HG03432 (cell line): ENCODE results near the gene MYOD1.

ENCODE experiments used
- ATAC-seq: cut with Tn5 transposase; IDR thresholded peaks from one replicate; pipeline ENCODE4 v1.9.1; 2021; ENCODE audit warnings: mild to moderate bottlenecking, moderate library complexity; ENCODE audit not compliant: unreplicated experiment

MYOD1 gene

GRCh38 chr11:17700991-17701390 is 18.4 kb upstream of the MYOD1 start:
- no peak for ATAC-seq

DNA sequence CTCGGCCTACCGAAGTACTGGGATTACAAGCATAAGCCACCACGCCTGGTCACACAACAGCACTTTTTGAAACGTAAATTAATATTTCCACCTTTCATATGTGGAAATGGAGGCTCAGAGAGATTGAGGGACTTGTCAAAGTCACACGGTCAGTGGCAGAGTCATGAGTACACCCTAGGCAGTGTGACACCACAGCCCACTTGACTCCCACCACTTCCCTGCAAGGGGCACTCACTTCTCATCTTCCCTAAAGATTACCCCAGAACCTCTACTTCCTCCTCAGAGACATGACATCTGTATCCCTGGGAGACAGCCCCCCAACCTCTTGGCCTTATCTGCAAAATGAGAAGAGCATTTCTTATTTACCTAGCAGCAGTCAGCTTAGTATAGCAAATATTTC is 16.5 kb upstream of the MYOD1 start:
- no peak for ATAC-seq

GRCh38 chr11:17703951-17704350 is 15.4 kb upstream of the MYOD1 start:
- no peak for ATAC-seq

DNA sequence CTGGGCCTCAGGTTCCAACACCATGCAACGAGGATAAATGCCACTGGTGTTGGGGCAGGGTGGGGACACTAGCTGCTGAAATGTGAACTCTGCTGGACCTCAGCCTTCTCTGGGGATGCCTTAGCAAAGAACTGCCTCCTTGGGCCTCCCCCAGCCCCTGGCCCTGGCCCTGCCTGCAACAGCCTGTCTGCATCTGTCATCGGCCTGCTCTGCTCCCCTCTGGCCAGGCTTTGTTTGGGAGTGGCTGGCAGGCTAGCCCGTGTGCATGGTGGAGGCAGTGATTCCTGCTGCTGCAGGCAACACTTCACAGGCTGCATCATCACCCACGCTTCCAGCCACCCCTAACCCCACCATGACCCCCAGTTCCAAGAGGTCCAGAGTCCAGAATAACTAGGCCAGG is 11.5 kb upstream of the MYOD1 start:
- no peak for ATAC-seq

DNA sequence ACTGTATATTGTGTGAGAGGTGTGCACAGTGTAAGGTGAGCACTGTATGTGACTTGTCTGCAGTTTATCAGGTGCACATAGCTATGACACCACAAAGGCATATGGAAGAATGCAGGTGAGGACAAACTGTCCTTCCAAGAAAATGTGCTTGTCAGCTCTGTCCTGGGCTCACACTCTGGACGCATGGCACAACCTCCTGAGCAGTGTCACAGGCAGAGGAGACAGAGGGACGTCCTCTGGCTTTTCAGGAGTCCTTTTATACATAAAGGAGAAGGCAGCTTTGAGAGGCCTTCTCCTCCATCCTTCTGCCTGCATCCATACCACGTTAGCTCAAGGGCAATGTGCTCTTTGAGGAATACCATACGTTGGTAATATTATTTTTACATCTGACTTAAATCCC is 7.5 kb upstream of the MYOD1 start:
- ATAC-seq: no peak

DNA sequence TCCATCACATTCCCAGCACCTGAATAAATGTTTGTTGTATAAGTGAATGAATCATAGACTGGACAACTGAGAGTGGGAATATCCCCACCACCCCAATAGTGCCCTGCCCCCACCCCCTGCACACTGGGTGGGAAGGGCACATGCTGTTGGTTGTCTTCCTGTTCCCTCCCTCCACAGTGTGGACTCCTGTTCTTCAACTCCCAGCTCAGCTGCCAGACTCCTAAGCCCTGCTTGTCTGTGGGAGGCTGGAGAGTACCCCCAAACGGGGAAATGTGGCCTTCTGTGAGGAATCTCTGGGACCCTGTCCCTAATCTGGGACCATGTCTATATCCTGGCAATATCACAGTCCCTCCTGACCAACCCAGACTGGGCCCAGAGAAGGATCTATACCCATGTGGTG is 5.5 kb upstream of the MYOD1 start:
- no peak for ATAC-seq

DNA sequence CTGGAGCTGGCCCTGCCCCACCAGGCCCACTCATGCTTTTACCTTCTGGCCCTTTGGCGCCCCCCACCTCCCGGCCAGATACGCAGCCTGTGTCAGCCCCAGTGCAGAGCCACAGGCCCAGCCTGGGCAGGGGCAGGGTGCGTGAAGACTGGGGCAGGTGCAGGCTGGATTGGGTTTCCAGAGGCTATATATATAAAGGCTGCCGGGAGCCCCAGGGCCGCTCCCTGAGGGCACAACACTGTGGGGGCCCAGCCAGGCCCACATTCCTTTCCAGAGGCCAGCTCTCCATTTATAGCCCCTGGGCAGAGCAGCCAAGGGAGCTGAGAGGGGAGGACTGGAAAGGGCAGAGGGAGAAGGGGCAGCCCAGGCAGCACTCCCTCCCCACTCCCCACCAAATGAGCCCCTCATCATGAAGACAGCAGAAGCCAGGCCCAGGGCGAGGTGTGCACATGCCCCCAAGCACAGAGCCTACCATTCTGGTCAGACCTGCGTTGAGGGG is 5.0 kb upstream of the MYOD1 start:
- ATAC-seq: no peak

GRCh38 chr11:17714870-17715269 is 4.5 kb upstream of the MYOD1 start:
- ATAC-seq: no peak

GRCh38 chr11:17716807-17717206 is 2.6 kb upstream of the MYOD1 start:
- no peak for ATAC-seq

- ATAC-seq: no peak
These were observed 1.4 kb upstream of the MYOD1 start for GRCh38 chr11:17718015-17718414.

GRCh38 chr11:17718510-17718962 is 835 bp upstream of the MYOD1 start:
- ATAC-seq: no peak

DNA sequence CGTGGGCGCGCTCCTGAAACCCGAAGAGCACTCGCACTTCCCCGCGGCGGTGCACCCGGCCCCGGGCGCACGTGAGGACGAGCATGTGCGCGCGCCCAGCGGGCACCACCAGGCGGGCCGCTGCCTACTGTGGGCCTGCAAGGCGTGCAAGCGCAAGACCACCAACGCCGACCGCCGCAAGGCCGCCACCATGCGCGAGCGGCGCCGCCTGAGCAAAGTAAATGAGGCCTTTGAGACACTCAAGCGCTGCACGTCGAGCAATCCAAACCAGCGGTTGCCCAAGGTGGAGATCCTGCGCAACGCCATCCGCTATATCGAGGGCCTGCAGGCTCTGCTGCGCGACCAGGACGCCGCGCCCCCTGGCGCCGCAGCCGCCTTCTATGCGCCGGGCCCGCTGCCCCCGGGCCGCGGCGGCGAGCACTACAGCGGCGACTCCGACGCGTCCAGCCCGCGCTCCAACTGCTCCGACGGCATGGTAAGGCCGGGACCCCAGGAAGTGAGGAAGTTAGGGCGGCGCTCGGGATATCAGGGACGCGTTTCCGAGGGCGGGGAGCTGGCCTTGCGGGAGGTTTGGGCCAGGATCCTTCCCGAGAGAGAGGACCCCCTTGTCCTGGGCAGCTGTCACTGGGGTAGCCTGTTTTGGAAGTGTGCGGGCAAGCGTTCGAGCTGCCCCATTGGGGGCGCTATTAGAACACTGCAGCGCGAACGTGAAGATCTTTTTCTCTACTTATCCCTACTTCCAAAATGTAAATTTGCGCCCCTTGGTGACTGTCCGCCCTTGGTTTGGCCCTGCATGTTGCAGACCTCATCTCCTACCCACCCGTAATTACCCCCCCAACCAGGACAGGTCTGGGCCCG is 796 bp downstream of the MYOD1 start:
- ATAC-seq: no peak

DNA sequence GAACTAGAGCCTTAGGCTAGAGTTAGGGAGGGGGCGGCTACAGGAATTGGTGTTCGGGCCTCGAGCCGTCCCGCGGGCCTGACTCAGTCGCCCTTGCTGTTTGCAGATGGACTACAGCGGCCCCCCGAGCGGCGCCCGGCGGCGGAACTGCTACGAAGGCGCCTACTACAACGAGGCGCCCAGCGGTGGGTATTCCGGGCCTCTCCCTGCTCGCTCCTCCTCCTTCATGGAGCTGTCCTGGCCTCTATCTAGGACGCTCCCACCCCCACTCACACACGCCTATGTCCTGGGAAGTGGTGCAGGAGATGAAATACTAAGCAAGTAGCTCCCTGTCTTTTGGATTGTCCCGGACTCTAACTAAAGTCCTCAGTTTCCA is 1.4 kb downstream of the MYOD1 start:
- ATAC-seq: no peak

- no peak for ATAC-seq
These were observed 2.0 kb downstream of the MYOD1 start for GRCh38 chr11:17721242-17721999.

GRCh38 chr11:17722000-17722643 is 2.8 kb downstream of the MYOD1 start:
- no peak for ATAC-seq

DNA sequence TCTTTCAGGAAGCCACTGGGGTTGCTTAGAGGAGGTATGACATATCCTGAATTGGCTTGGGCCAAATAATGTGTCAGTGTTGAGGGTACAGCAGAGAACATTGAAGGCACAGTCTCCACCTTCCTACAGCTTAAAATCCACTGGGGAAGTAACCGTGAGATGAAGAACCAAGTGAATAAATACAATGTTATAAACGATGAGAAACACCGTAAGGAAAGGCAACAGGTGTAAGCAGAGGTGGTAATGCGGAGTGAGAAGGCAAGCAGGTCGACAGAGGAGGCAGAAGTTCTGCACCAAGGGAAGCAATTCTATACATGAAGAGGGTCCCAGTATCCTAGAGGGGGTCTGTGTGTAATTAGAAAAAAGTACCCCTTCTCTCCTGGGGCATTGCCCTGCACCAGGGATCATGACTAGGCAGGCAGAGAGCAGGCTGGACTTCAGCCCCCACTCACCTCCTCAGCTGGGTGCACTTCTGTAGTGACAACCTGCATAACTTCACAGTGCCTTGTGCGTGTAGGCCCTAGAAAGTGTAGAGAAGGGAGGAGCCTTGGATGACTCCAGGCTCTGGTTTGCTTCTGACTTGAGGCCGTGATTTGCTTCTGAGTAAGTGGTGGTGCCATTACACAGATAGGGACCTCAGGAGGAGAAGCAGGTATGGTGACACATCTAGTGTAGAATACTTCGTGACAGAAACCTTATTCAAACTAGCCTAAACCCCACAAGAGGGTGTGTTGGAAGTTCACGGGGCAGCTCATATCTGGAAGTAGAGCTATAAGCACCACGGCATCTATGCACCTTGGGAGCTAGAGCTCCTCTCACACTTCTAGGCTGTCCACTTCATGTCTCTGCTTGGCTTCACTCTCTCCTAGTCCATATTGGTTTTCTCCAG is 4.9 kb downstream of the MYOD1 start:
- ATAC-seq: no peak

DNA sequence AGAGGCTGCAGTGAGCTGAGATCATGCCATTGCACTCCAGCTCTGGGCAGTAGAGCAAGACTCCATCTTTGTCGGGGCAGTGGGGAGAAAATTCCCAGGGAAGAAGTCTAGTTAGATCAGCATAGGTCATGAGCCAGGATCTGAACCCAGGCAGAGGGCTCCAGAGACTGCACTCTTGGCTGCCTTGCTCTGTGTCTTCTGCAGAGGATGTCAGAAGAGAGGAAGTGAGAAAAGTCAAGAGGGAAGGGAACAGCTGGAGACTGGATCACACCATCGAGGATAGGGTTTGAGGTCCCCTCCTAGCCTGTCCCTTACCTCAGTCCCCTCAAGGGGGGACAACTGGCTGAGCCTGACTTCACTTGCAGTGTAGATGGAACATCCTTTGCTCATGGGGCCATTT is 5.8 kb downstream of the MYOD1 start:
- ATAC-seq: no peak

DNA sequence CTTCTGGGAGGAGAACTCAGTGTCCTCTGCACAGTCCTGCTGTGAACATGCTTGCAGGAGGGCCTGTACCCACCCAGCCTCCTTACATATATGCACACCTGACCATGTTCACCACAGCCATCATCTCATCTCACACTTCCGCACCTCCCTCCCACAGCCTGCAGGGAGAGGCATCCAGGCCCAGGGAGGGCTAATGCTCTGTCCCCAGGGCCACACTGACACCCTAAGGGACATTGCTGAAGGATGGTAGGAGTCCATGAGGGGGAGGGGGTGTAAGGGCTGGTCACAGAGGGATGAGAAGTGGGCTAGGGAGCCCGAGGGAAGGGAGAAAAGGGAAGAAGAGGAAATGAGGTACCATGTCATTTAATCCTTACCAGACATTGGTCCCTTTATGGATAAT is 10.8 kb downstream of the MYOD1 start:
- no peak for ATAC-seq

DNA sequence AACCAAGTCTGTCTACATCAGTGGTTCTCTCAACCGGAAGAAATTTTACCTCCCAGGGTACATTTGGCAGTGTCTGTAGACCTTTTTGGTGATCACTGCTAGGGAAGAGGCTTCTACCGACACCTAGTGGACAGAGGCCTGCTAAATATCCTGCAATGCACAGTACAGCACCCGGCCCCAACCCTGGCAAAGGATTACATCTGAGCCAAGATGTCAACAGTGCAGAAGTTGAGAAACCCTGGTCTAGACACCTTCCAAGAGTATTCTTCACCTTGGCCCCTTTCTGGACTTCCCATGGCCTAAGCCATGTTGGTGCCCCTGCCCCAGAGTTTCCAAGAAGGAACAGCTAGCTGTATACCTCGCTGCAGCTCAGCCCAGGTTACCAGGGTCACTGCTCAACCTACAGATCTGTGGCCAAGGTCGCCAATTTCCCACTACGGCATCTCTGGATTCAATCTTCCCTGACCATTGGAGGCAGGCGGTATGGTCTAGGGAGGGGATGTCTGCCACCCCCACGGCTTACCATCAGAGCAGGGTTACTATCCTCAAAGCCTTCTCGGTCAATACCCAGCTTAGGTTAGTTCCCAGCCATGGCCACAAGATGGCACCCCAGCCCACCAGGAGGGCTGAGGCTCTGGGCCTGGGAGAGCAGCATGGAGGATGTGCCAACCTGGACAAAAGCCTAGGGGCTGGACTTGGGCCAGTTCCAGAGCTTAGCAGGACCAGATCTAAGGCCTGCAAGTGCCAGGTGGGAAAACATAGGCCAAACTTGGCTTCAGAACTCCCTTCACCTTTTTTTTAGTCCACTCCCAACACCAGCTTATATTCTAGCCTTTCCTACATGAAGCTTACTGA is 11.5 kb downstream of the MYOD1 start:
- peak; percentile 86 for ATAC-seq

DNA sequence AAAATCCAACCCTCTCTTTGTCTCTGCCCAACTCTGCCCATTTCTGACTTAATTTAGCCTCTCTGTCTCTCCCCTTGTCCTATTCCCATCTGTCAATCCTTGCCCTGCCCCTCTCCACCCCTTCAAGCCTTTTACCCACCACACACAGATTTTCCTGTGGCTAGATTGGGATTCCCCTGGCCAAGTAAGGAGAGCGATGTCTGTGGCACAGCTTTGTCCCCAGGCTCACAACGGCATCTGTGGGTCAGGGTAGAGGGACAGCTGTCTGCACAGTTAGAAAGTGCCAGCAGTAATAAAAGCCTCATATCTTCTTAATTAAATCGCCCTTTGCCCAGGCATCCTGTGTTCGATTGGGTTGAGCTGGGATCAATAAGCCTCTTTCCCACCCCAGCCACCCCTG is 13.9 kb downstream of the MYOD1 start:
- ATAC-seq: no peak
